Measurements from ENCODE around the gene ARHGEF19.

- no peak for TF ChIP-seq CTCF (IDR thresholded peaks at IDR 0.05)
- TF ChIP-seq POLR2A (IDR thresholded peaks at IDR 0.05), result no peak
Observed at GRCh38 chr1:16175610-16176553, 36.6 kb downstream of the ARHGEF19 start.

Measured in heart left ventricle (tissue), 13 donors.